Right lobe of liver (tissue), 4 donors: ENCODE data around the gene CCL25.

Source experiments
- CTCF ChIP-seq, 4 donors: fragments of 200-600 bp in 3 of 4; fragments of 450-650 bp in 1 of 4; IDR thresholded peaks; one replicate each; pipeline versions ENCODE4 v1.5.1 to v1.8.0; 2016 to 2022; ENCODE audit warnings: antibody characterized with exemption in 4 of 4, mild to moderate bottlenecking in 2 of 4
- POLR2A ChIP-seq: fragments of 450-650 bp; IDR thresholded peaks from one replicate; pipeline ENCODE4 v1.6.1; 2017; ENCODE audit warnings: antibody characterized with exemption, mild to moderate bottlenecking
- donor health status: DM: no; HTN: no; CAD: no.
- donor health status: DM: no; HTN: no; CAD: no.
- donor health status: DM: no; HTN: yes; CAD: no.

GRCh38 chr19:8111376-8111775, 58.8 kb downstream of the CCL25 start:
- TF ChIP-seq POLR2A (no peak), CTCF (IDR thresholded peaks at IDR 0.05) (no peak)
